ENCODE results near the gene PCYT1A. TPM values are rescaled to one million over a fixed set of nuclear protein-coding genes. Genes with fewer than 3 reads are reported as not detected.
A peak's percentile ranks its signal among the peaks of the same experiment; 100 is the strongest.

PCYT1A gene
- total and polyA plus RNA-seq, 10 of the 15 experiments (the other 5 are each of a cell fraction or from before 2014, with no cell fraction given): 10.8 to 64.3 (median 48.6) TPM

DNA sequence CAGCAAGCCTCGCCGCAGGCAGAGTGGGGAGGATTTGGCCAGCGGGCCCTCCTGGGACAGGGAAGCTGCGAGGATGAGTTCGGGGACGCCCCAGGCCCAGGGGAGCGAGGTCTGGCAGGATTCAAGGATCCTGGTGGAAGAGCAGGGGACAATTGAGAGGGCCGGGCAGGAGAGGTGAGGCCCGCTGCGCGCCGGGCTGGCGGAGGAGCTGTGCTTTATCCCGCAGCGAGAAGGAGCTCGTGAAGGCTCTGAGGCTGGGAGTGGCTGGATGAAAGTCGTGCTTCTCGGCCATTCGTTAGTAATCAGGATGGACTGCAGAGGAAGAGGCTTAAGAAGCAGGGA is 67.6 kb downstream of the PCYT1A start:
- ChIA-PET CTCF (interaction anchor here (1.4 kb wide), 1 partner anchor 14 kb away, joined by 3 read pairs; no protein-coding TSS in a partner anchor), POLR2A (no interaction called here), RAD21 (ENCODE audit: unreplicated experiment) (interaction anchor here (2.0 kb wide), 1 partner anchor 147 kb away, joined by 6 read pairs; no protein-coding TSS in a partner anchor), SMC1A (ENCODE audit: uncharacterized antibody, unreplicated experiment) (interaction anchor here (0.6 to 2.8 kb wide), 5 partner anchors 10 to 234 kb away, joined by 3 to 9 read pairs (median 5); no protein-coding TSS in a partner anchor)
- FAIRE-seq (no peak), DNase-seq (ENCODE audit: low read depth, low spot score) (no peak), ATAC-seq (no peak)
- Histone ChIP-seq H3K9ac (ENCODE audit: control insufficient read depth, insufficient read depth, low read length) (peak overlapping the region; percentile 28; the same call in 1 of the 2 replicates), H3K4me3 (no peak overlapping the region), H3K36me3 (ENCODE audit: control insufficient read depth in 2 of 2, insufficient read depth in 2 of 2, low read length in 1 of 2) (no peaks in the 10 kb centered on the region), H3K27ac (ENCODE audit: control insufficient read depth, insufficient read depth) (peak overlapping the region; percentile 48; the same call in 1 of the 2 replicates), H3K4me1 (ENCODE audit: control insufficient read depth, insufficient read depth, low read length) (peaks cover 10% of the 10 kb centered on the region), H4K20me1 (ENCODE audit: control insufficient read depth, insufficient read depth) (no peaks in the 10 kb centered on the region), H3K79me2 (ENCODE audit: control insufficient read depth, insufficient read depth, low read length) (no peaks in the 10 kb centered on the region), H3K4me2 (ENCODE audit: control insufficient read depth, insufficient read depth) (peak overlapping the region; percentile 96), H3K9me3 (replicated peaks; ENCODE audit: control insufficient read depth, insufficient read depth, low read length) (no peaks in the 10 kb centered on the region), H3K27me3 (replicated peaks in 1 of 2; ENCODE audit: control insufficient read depth in 2 of 2, insufficient read depth in 2 of 2, low read length in 1 of 2) (no peaks in the 10 kb centered on the region), H2AFZ (ENCODE audit: control insufficient read depth, low read depth, low read length) (peak overlapping the region; percentile 97)
- no TSS peak for BruUV-seq (replicated peaks)
- in situ Hi-C loops (cut with MboI) (no loop called here), intact Hi-C loops (cut with micrococcal nuclease; ENCODE audit: unreplicated experiment) (no loop called here)
- WGBS (ENCODE audit: insufficient coverage, insufficient replicate concordance, low lambda C conversion rate, missing lambda C conversion rate): 80% methylated on average over 19 of the region's 19 CpGs
- TF ChIP-seq MYC (IDR thresholded peaks at IDR 0.05; ENCODE audit: insufficient read depth, insufficient read length, insufficient replicate concordance, low read length, severe bottlenecking) (no peak), EED (IDR thresholded peaks at IDR 0.05; ENCODE audit: low read depth) (peak; percentile 9; the same call in 1 of the 2 replicates)

DNA sequence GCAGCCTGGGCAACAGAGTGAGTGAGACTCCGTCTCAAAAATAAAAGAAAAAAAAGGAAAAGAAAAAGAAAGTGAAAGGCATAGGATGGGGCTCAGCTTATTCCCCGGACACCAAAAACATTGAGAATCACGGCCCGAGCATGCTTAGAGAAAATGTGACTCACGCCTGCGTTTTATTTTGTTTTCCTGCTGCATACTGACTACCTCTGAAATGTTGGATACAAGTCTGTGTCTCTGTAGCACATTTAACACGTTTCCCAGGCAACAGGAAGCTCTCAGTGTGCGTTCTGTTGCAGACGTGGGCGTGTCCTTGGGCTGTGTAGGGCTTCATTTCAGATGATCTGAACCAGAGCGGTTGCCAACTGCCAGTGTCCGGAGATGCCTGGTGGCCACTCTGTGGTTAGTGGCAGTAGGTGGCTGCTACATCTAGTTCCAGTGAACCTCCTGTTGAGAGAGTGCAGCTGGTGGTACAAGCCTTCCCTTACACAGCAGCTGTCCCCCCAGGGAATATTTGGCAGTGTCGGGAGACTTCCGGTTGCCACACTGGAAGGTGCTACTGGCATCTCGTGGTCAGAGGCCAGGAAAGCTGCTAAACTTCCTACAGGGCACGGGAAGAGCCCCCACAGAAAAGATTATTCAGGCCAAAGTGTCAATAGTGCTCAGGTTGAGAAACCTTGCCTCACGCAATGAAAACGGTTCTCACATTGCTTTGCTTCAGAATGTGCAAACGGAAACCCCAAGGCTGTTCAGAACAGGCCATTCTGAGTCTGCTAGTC is 68.1 kb downstream of the PCYT1A start:
- H3K27ac ChIP-seq (ENCODE audit: control insufficient read depth, insufficient read depth): peak overlapping the region; percentile 48
- FAIRE-seq: peak; percentile 96
- SMC1A ChIA-PET (ENCODE audit: uncharacterized antibody, unreplicated experiment): interaction anchor here (0.6 to 2.8 kb wide), 7 partner anchors 11 to 234 kb away, joined by 3 to 9 read pairs (median 3); no protein-coding TSS in a partner anchor
- TF ChIP-seq WRNIP1 (IDR thresholded peaks at IDR 0.05; ENCODE audit: borderline replicate concordance, low read depth, low read length) (no peak), GATAD2B (conservative IDR thresholded peaks at IDR 0.05; ENCODE audit: low read depth) (no peak; the same call in 1 of the 2 replicates), MTA3 (IDR thresholded peaks at IDR 0.05; ENCODE audit: borderline replicate concordance, low read length) (no peak), MTA2 (IDR thresholded peaks at IDR 0.05; ENCODE audit: low read depth) (peak; percentile 11; the same call in 1 of the 2 replicates)
- TF ChIP-seq, protein P1, sequence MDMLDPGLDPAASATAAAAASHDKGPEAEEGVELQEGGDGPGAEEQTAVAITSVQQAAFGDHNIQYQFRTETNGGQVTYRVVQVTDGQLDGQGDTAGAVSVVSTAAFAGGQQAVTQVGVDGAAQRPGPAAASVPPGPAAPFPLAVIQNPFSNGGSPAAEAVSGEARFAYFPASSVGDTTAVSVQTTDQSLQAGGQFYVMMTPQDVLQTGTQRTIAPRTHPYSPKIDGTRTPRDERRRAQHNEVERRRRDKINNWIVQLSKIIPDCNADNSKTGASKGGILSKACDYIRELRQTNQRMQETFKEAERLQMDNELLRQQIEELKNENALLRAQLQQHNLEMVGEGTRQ (IDR thresholded peaks at IDR 0.05; ENCODE audit: borderline replicate concordance, low read depth, low read length): no peak
- TF ChIP-seq, protein P2, sequence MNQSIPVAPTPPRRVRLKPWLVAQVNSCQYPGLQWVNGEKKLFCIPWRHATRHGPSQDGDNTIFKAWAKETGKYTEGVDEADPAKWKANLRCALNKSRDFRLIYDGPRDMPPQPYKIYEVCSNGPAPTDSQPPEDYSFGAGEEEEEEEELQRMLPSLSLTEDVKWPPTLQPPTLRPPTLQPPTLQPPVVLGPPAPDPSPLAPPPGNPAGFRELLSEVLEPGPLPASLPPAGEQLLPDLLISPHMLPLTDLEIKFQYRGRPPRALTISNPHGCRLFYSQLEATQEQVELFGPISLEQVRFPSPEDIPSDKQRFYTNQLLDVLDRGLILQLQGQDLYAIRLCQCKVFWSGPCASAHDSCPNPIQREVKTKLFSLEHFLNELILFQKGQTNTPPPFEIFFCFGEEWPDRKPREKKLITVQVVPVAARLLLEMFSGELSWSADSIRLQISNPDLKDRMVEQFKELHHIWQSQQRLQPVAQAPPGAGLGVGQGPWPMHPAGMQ (IDR thresholded peaks at IDR 0.05; ENCODE audit: borderline replicate concordance): no peak
- TF ChIP-seq, protein P3, sequence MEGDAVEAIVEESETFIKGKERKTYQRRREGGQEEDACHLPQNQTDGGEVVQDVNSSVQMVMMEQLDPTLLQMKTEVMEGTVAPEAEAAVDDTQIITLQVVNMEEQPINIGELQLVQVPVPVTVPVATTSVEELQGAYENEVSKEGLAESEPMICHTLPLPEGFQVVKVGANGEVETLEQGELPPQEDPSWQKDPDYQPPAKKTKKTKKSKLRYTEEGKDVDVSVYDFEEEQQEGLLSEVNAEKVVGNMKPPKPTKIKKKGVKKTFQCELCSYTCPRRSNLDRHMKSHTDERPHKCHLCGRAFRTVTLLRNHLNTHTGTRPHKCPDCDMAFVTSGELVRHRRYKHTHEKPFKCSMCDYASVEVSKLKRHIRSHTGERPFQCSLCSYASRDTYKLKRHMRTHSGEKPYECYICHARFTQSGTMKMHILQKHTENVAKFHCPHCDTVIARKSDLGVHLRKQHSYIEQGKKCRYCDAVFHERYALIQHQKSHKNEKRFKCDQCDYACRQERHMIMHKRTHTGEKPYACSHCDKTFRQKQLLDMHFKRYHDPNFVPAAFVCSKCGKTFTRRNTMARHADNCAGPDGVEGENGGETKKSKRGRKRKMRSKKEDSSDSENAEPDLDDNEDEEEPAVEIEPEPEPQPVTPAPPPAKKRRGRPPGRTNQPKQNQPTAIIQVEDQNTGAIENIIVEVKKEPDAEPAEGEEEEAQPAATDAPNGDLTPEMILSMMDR (IDR thresholded peaks at IDR 0.05 in 2 of 3, conservative IDR thresholded peaks at IDR 0.05 in 1 of 3; ENCODE audit: control insufficient read depth in 2 of 3, extremely low read depth in 1 of 3, insufficient read depth in 1 of 3, low read depth in 3 of 3, low read length in 3 of 3): 0 out of 6 replicates have a peak, but pooled peaks of 1 of the 3 experiments have one; percentile 3

More for the DNA sequence above, 68.1 kb downstream of the PCYT1A start:
- RAD21 ChIA-PET (ENCODE audit: unreplicated experiment): interaction anchor here (1.0 to 2.0 kb wide), 3 partner anchors 15 to 146 kb away, joined by 3 to 6 read pairs (median 3); no protein-coding TSS in a partner anchor
- BruUV-seq (replicated peaks): no TSS peak
- ATAC-seq: peak; percentile 95
- in situ Hi-C loops (cut with MboI) (no loop called here), intact Hi-C loops (cut with micrococcal nuclease; ENCODE audit: unreplicated experiment) (no loop called here)
- Histone ChIP-seq H3K9ac (ENCODE audit: control insufficient read depth, insufficient read depth, low read length) (peak overlapping the region; percentile 28), H3K27me3 (replicated peaks in 1 of 2; ENCODE audit: control insufficient read depth in 2 of 2, insufficient read depth in 2 of 2, low read length in 1 of 2) (no peaks in the 10 kb centered on the region), H3K4me3 (peak overlapping the region; percentile 24), H3K79me2 (ENCODE audit: control insufficient read depth, insufficient read depth, low read length) (no peaks in the 10 kb centered on the region), H3K9me3 (replicated peaks; ENCODE audit: control insufficient read depth, insufficient read depth, low read length) (no peaks in the 10 kb centered on the region), H4K20me1 (ENCODE audit: control insufficient read depth, insufficient read depth) (no peaks in the 10 kb centered on the region), H3K4me1 (ENCODE audit: control insufficient read depth, insufficient read depth, low read length) (peaks cover 10% of the 10 kb centered on the region), H2AFZ (ENCODE audit: control insufficient read depth, low read depth, low read length) (peak overlapping the region; percentile 97), H3K4me2 (ENCODE audit: control insufficient read depth, insufficient read depth) (peak overlapping the region; percentile 96), H3K36me3 (ENCODE audit: control insufficient read depth in 2 of 2, insufficient read depth in 2 of 2, low read length in 1 of 2) (no peaks in the 10 kb centered on the region)
- 4% methylated on average over 19 of the region's 19 CpGs for WGBS (ENCODE audit: insufficient coverage, insufficient replicate concordance, low lambda C conversion rate, missing lambda C conversion rate)
- POLR2A ChIA-PET: interaction anchor here (0.5 to 0.6 kb wide), 2 partner anchors 146 to 172 kb away, joined by 3 read pairs; no protein-coding TSS in a partner anchor
- CTCF ChIA-PET: interaction anchor here (0.6 to 1.9 kb wide), 3 partner anchors 15 to 146 kb away, joined by 3 to 5 read pairs (median 3); no protein-coding TSS in a partner anchor
- DNase-seq (ENCODE audit: low read depth, low spot score): peak; percentile 64

Data from GM12878 (cell line).